ENCODE measurements around the gene USP21.

DNA sequence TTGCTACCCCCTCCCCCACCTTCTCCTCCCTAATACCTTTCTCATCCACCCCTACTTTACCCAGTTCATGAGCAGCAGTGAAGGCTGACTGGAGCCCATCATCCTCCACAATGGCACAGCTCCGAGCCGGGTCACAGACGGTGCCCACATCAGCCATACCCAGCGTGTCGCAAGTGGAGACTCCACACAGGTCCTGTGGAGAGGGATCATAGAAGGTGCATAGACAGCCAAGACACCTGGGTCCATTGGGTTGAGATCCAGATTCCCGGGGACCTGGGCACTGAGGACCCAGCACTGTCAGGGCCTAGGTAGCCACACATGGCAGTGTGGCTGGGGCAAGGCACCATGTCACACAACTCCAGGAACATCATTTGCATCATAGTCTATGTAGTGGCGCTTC lies 36.8 kb downstream of the USP21 start:
- TF ChIP-seq, protein P1, sequence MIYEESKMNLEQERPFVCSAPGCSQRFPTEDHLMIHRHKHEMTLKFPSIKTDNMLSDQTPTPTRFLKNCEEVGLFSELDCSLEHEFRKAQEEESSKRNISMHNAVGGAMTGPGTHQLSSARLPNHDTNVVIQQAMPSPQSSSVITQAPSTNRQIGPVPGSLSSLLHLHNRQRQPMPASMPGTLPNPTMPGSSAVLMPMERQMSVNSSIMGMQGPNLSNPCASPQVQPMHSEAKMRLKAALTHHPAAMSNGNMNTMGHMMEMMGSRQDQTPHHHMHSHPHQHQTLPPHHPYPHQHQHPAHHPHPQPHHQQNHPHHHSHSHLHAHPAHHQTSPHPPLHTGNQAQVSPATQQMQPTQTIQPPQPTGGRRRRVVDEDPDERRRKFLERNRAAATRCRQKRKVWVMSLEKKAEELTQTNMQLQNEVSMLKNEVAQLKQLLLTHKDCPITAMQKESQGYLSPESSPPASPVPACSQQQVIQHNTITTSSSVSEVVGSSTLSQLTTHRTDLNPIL (CRISPR knock-in tag; IDR thresholded peaks at IDR 0.05; ENCODE audit: low read depth): no peak
- TF ChIP-seq ZFP3 (CRISPR knock-in tag; IDR thresholded peaks at IDR 0.05): no peak
- TF ChIP-seq, protein P2, sequence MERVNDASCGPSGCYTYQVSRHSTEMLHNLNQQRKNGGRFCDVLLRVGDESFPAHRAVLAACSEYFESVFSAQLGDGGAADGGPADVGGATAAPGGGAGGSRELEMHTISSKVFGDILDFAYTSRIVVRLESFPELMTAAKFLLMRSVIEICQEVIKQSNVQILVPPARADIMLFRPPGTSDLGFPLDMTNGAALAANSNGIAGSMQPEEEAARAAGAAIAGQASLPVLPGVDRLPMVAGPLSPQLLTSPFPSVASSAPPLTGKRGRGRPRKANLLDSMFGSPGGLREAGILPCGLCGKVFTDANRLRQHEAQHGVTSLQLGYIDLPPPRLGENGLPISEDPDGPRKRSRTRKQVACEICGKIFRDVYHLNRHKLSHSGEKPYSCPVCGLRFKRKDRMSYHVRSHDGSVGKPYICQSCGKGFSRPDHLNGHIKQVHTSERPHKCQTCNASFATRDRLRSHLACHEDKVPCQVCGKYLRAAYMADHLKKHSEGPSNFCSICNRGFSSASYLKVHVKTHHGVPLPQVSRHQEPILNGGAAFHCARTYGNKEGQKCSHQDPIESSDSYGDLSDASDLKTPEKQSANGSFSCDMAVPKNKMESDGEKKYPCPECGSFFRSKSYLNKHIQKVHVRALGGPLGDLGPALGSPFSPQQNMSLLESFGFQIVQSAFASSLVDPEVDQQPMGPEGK (CRISPR knock-in tag; IDR thresholded peaks at IDR 0.05; ENCODE audit: borderline replicate concordance): no peak
- no peak for TF ChIP-seq BACH2 (CRISPR knock-in tag; IDR thresholded peaks at IDR 0.05; ENCODE audit: borderline replicate concordance)
- no peak for TF ChIP-seq CSDC2 (CRISPR knock-in tag; IDR thresholded peaks at IDR 0.05)
- no peak for TF ChIP-seq TOX (CRISPR knock-in tag; IDR thresholded peaks at IDR 0.05; ENCODE audit: borderline replicate concordance)
- no peak for TF ChIP-seq ZFP30 (CRISPR knock-in tag; IDR thresholded peaks at IDR 0.05)
- no peak for TF ChIP-seq SNAI2 (CRISPR knock-in tag; IDR thresholded peaks at IDR 0.05)
- TF ChIP-seq ZNF565 (CRISPR knock-in tag; conservative IDR thresholded peaks at IDR 0.05; ENCODE audit: low read depth): no peak
